ENCODE measurements around the gene MCFD2.

Gene MCFD2

DNA sequence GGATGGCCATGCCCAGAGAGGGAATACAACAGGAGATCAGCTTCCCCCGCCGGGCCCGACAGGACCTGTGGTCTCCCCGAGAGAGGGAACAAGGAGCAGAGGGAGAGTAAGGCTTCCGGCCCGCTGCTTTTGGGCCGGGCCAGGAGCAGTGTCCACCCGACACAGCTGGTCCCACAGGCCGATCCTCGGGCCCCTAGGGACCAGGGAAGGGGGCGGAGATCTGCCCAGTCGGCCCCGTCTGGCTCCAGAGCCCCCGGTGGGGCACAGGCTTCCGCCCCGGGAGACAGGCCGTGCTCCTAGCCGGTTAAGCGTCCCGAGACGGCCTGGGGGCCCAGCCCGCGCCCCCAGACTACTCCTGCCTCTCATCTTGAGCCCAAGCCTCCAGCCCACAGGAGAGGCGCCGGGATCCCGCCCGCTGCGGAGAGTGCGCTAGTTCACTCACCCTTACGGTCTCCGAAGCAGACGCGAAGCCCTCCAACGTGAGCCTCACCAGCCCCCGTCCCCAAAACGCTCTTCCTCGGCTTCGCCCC is at the start of gene MCFD2:
MCFD2 (minus strand) TSS at position 526 of the 530 bp plus-strand sequence. CDS start 6,635 bp downstream, outside the sequence.
- DNase-seq = peak in 3 of 14 donors; percentile 56 to 72 (median 60)

DNA sequence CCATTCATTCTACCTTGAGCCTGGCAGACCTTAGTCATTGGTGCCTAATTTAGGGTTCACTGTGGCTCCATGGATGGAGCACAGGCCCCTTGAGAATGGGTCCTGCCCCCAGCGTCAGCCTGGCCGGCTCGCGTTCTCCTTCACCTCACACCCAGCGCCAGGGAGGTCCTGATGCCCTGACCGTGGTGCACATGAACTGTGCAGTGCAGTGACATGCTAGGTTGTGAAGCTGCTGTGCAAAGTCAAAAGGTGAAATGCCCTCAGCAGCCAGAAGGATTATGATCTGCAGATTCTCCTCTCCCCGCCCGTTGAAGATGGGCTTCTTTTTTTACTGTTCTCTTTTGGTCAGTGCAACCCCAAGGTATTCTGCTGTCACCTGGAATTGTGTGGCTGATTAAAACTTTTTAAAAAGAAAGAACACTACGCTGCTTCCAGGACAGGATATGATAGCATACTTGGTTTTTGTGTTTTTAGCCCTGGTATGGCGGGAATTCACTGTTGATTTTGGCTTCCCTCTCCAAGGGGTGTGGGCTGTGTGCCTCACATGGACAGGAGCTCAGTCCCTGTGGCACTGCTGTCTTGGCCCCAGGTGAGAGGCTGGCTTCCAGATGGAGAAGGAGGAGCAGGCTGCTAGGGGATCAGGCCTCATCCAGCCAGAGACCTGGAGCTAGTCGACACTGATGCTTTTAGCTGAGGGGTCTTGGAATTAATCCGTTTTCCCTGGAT is 49.4 kb upstream of the MCFD2 start:
- no peak for DNase-seq

DNA sequence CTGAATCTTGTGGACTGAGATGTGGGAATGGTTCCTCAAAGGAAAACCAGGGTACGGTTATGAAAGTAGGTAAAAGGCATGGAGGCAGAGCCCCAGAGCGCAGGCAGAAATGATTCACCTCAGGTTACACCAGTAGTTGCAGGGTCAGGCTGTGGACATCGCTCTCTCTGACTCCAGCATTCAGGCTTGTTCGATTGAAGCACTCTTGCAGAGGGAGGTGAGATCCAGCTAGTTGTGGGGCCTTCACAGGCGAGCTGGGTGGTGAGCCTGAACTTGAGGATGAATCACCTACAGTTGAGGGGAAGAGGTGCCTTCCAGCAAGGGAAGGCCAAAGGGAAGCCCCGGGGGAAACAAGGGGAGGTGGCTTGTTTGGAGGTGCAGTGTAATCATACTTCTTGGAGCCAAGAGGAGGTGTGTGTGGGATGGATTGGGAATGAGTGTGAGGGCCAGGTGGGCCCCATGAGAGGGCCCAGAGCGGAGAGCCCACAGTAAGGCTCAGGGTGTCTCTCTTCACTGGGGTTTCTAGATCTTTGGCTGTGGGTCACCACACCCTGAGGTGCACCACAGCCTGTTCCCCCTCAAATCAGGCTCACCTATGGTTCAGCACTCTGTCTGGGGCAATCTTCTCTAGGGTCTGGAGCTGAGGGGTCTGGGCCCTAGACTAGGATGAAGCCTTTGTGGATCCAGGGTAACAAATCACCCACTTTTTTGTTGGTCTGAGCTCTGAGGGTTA is 48.5 kb upstream of the MCFD2 start:
- DNase-seq = no peak

DNA sequence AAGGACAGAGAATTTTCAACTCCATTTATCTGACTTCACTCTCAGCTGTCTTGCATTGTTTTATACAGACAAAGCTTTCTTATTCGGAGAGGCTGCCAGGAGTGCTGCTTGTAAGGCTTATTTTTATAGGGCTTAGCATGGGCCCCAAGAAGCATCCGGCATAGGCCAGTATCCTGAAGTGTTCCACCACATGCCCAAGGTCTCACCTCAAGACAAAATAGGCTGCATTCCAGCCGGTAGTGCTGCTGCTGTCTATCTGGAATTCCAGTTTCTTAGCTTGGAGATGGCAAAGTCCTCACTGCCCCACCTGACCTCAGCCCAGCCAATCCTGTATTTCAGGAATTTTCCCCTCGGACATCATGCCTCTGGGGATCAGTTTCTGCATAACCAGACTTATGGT is 47.6 kb upstream of the MCFD2 start:
- DNase-seq = no peak

DNA sequence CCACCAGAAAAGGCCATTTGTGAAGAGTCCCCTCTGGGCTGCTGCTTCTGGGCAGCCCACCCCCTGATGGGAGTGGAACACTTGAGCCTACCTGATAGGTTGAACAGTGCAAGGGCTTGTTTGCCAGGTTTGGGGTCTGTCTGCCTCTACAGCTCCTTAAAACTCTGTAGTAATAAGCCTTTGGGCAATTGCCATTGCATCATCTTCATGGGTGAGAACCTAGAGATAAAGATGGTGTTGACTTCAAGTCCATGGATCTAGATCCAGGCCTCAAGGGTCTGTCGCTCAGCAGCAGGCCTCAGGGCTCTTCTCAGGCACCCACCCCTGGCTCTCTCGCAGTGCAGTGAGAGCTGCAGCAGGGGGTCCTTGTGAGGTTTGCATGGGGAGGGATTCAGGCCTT is 47.1 kb upstream of the MCFD2 start:
- DNase-seq = no peak

DNA sequence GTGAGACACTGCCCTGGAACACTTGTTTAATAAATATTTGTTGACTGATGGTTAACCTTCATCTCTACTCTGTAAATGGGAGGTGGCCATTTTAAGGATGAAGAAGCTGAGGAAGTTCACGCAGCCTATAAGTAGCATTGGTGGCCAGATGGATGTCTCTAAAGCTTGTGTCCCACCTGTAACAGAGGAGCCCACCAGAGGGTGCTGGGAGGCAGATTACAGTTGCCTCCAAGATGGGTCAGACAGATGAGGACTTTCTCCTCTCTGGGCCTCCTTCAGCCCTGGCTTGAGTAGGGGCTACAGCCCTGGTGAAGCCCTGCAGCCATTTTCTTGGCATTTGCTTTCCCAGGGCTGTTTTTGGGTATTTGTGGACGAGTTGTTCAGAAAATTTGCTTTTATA is 45.0 kb upstream of the MCFD2 start:
- no peak for DNase-seq

DNA sequence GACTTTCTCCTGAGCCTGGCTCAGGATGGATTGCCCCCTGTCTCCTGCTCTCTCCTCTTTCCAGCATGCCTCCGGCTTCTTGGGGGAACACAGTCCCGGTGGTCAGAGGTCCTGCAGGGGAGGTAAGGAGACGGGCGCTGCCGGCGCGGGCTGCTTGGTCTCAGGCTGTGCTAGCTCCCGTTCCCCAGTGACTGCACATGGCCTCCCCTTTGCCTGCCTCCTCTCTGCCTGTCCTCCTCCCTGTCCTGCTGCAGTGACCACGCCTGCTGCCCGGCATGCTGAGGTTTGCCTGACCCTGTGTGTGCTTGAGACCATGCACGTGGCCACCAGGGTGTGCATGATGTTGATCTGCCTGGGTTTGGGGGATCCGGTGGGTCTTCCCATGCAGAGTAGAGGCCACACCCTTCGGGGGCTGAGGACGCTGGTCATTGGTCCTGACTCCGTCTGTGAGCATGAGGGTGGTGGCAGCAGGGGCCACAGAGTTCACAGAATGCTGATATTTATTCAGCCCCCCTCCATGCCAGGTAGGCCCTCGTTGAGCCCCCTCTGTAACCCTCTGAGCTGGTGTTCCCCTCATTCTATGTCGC is 42.9 kb upstream of the MCFD2 start:
- no peak for DNase-seq

DNA sequence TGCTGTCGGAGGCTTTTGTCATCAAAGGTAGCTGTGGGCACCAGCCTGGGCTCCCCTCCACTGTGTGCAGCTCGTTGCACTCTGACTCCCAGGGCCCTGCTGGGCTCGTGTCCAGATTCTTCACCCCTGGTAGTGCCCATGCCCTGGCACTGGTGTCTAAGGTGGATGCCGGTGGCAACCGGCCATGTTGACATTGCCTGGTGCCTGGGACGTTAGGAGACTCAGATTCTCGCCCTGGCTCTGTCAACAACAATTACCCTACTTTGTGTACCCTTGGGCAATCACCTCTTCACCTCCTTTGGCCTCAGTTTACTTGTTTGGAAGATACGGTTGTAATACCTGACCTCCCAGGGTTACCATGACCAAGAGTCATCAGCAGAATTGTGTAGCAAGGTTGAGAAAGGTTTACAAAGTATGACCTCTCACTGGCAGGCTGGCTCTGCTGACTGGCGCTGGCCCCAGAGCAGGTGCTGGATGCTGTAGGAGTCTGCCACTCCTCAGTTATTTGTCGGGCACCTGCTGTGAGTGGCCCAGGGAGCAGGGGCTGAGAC is 41.5 kb upstream of the MCFD2 start:
- no peak for DNase-seq

DNA sequence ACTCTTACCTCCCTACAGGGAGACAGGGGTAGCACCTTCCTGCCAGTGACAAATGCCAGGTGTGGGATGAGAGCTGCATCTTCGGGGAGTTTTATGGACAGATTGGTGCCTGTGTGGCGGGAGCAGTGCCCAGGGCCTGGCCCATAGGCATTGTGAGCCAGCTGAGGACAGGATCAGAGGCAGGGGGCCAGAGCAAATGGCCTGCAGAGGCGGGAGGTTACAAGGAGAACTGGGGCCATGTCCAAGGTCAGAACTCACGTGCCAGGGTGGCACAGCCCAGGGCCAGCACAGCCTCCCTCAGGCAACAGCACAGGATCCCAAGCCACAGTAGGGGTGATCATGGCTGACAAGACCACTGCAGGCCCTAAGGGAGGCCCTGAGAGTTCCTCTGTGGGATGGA is 40.2 kb upstream of the MCFD2 start:
- no peak for DNase-seq

DNA sequence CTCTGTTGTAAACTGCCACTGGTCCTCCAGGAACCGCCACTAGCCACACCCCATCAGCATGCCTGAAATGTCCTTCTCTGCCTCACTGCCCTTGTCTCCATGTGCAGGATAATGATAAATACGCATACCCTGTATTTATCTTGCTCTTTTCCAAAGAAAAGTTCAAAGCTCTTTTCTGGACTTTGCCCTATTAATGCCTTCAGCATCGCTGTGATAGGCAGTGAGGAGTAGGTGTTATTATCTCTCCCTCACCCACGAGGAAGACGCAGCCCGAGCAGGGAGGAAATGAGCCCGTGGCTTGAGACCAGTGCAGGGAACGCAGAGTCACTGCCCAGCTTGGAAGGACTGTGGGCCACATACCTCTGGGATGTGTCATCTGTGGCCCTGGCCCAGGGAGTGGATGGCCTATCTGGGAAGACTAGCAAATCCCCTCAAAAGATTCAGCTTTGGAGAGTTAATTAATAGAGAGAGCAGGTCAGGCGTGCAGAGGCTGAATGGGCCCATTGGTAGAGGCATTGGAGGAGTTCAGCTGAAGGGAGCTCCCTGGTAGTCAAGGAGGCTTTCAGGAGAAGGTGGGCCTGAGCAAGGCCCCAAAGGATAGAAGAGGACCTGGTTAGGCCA is 39.5 kb upstream of the MCFD2 start:
- peak in 4 of 14 donors; percentile 13 to 65 (median 34) for DNase-seq

DNA sequence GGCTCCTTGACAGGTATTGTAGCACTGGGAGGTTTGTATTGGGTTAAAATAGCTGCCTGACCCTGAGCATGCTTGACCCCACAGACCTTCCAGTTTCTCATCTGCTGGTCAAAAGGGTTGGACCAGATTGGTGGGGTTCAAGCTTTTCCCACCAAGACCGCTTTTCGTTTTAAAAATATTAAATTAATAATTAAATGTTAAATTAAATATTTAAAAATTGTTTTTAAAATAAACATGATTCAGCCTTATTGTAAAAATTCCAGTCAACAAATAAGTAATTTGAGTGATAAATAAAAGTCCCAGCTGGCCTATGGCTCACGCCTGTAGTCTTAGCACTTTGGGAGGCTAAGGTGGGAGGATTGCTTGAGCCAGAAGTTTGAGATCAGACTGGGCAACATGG is 36.6 kb upstream of the MCFD2 start:
- no peak for DNase-seq

DNA sequence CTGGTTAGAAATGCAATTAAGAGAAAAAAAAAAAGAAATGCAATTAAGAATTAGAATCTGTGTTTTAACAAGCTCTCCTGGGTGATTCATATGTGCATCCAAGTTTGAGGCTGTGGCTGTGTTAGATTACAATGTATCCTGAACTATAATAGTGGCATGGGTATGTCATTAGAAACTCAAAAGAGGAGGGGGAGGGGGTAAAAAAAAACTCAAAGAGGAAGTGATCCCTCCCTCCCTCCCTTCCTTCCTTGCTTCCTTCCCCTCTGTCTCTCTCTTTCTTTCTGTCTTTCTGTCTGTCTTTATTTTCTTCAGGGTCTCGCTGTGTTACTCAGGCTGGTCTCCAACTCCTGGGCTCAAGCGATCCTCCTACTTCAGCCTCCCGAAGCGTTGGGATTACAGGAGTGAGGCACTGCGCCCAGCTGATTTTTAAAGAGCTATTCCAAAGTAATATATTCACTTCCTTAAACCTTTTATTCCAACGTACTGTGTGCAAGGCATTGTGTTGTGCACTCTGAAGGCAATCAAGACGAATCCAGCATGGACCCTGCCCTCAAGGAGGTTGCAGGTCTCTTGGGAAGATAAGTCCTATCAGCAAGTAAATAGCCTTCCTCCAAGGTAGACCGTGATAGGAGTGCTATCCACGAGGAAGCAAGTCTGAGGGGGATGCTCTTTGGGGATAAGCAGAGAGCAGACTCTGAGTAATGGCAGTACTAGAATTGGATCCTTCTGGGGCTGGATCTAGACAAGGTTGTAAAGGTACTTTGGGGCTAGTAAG is 35.9 kb upstream of the MCFD2 start:
- no peak for DNase-seq

DNA sequence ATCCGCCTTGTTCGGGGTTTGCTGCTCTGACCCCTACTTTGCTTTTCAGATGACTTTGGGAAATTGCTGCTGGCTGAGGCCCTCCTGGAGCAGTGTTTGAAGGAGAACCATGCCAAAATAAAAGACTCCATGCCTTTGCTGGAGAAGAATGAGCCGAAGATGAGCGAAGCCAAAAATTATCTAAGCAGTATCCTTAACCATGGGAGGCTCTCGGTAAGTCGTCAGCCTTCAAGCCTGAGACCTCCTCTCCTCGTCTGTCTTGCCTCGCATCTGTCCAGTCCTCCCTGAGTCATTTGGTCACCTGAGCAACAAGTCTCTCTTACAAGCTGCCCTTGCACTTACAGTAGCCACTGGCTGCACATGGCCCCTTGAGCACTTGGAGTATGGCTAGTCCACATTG is 34.7 kb upstream of the MCFD2 start:
- no peak for DNase-seq

DNA sequence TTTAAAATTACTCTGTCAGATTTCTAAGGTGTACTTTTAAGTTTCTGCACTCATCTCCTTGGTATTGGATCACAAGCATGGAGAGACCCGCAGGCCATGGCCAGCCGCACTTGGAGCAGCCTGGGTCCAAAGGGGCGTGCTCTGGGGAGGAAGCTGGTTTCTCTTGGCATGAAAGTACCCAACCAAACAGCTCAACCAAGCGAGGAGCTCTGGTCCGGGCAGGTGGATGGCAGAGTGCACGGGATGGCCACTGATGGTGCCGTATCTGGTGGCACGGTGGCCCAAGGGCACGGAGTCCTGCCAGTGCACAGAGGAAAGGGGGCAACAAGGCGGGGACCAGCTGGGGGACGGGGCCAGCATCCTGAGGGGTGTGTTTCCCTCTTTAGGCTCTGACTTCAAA is 32.2 kb upstream of the MCFD2 start:
- no peak for DNase-seq

DNA sequence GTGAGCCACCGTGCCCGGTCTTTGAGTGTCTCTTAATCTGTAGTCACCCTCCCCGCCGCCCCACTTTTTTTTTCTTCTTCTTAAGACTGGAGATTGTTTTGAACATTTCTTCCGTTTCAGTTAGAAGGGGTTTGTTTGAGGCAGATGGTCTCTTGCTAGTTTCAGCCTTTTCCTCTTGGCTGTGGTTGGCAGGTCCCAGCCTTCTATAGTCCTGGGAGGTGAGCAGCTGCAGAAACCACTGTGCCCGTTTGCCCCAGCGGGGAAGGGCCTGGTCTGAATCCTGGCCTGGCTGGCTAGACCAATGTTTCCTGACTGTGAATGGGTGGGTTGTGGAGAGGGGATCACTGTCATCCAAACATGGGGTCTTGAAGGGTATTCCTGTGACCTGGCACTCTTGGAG is 30.1 kb upstream of the MCFD2 start:
- DNase-seq = no peak

DNA sequence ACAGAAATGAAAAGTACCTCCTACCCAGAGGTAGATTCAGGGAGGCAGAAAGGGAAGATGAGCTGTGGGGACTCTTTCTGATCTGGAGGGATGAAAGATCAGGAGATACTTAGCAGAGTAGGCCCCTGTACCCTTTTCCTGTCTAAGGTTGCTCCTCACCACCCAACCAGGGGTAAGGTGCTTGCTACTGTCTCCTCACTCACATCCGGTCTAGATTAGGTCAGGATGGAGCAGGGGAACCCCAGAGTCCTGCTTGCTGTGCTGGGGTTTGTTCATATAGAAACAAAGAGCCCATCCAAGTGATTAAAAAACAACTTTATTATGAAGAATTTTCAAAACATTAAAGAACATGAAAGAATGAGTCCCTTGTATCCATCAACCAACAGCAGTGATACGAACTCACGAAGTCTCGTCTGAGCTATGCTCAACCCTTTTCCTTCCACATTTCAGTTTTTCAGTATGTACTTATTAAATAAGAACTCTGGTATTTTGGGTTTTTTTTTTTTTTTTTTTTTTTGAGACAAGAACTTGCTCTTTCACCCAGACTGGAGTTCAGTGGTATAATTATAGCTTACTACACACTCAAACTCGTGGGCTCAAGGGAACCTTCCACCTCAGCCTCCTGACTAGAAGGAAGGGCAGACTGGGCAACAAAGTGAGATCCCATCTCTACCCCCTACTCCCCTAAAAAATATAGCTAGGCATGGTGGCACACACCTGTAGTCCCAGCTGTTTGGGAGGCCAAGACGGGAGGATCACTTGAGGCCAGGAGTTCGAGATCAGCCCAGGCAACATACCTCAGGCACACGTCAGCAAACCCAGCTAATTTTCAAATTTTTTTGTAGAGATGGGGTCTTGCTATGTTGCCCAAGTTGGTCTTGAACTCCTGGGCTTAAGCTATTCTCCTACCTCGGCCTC is 28.5 kb upstream of the MCFD2 start:
- no peak for DNase-seq

DNA sequence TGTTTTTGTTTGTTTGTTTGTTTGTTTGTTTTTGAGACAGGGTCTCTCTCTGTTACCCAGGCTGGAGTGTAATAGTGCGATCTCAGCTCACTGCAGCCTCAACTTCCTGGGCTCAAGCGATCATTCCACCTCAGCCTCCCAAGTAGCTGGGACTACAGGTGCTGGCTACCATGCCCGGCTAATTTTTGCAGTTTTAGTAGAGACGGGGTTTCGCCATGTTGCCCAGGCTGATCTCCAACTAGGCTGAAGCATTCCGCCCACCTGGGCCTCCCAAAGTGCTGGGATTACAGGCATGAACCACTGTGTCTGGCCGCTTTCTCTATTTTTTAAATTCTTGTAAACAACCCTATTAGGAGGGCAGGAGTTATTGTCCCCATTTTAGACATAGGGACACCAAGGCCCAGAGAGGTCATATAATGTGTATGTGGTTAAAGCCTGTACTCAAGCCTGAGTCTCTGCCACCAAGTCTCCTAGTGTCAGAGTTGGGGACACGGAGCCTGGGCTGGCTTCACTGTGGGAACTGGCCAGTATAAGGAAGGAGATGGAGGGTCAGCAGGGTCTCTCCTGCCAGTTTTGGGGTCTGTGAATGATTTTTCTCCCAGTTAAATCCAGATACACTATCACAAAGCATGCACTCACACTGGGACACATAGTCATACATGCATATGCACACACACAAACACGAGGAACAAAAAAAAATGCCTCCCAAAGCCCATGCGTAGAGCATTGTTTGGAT is 27.5 kb upstream of the MCFD2 start:
- no peak for DNase-seq

DNA sequence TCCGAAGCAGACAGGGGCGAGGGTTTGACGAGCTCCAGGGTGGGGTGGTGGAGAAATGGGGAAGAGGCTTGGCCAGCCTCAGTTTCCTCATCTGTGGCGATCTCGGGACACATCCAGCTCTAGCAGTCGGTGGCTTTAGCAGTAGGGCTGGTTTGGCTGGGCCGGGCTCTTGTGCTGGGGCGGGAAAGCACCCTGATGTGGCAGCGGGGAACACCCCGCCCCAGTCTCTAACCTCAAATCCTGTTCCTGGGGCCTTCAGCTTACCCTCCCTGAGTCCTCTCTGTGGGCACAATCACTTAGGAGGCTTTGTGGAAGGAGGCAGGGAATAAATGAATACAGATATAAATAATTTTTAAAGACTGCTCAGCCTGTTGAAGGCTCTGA is 26.5 kb upstream of the MCFD2 start:
- peak in 4 of 14 donors; percentile 30 to 60 (median 56) for DNase-seq

DNA sequence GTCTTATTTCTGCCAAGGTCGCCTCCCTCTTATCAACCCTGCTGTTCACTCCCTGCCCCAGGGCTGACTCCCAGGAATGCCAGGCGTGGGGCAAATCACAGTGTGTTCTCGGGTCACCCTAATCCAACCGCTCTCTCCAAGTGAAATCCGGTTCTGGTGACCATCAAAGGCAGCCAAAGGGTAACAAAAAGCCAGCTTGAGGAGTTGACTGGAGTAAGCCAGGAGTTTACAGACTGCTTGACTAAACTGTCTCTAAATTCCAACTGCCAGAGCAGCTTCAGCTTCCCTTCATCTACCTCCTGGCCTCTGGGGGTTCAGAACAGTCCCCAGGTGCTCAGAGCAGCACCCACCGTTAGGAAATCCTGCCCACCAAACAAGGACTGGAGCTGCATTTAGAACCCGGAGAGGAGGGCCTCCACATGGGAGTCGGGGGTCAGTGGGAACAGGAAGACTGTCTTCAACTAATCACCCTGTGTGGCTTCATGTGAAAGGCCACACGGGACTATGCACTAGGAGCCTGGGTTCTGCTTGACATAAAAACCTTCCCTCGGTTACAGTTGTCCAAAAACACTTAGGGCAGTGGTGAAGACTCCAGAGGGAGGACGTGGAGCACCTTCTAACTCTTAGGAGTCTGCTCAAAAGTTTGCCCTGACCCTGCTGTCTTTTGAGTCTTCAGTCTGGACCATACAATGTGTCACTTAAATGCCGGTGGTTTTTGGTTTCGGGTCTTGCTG is 24.2 kb upstream of the MCFD2 start:
- no peak for DNase-seq

Measured in C1 segment of cervical spinal cord (tissue), 14 donors.